Left lobe of liver (tissue), 2 donors: ENCODE measurements around the gene RELN. TPM values are rescaled to one million over a fixed set of nuclear protein-coding genes. Genes with fewer than 3 reads are reported as not detected.
"Not testable (repeated sequence)": the region's sequence is repeated elsewhere in the genome, so short reads cannot be mapped to it uniquely, and the experiment has no call there.

Source experiments
- ATAC-seq: fragments of 200-7000 bp; cut with Tn5 transposase; one replicate; pipeline ENCODE4 v1.9.1; 2020; ENCODE audit warnings: mild to moderate bottlenecking, moderate library complexity
- DNase-seq: peaks from one replicate; pipeline ENCODE4 v3.0.0-alpha.2; 2020; ENCODE audit warnings: low spot score
- total RNA-seq: library from RNA; stranded (reverse); gene quantifications from one replicate; pipeline ENCODE4 v1.2.1, GENCODE V29; 2021
- donor health status: DM: no; HTN: no; CAD: no; lungs with moderate emphysema.
- donor health status: DM: no; HTN: yes; CAD: no.

RELN gene
- total RNA-seq, 1 donor from 2014 or later, result 17.2 TPM

- no peak for DNase-seq
- no peak for ATAC-seq
Measured at GRCh38 chr7:103947026-103947655, 42.3 kb downstream of the RELN start.

DNA sequence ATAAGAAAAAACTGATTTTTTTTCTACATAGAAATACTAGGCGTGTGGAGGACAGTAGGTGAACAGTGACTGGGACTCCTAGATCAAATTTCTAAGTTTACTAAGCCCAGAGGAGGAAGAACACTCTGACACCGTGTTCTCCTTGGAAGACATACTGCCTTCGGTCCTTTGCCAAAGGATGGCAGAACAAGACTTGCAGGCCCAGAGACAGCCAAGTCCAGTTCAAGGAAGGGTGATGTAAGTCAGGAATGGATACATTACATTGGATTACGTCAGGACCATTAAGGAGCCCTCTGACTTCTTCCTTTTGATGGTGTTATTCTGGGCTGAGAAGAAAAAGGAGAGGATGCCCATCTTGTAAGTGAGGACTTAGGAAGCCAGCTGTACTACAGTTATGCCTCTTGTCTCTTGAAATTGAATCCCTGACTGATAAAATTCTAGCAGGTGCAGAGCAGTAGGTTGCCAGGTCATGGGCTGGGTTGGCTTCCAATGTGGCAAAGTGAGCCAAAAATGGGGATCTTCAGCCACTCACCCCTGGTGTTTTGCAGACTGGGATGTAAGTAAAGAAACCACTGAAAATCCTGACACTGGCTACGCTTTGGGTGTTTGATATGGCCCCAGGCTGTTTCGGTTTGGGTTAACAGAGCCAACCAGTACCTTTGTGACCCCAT is 45.1 kb downstream of the RELN start:
- no peak for ATAC-seq
- DNase-seq, result no peak

- DNase-seq (no peak), ATAC-seq (no peak)
Measured at GRCh38 chr7:103941976-103942375, 47.5 kb downstream of the RELN start.

- DNase-seq, result no peak
- no peak for ATAC-seq
Measured at GRCh38 chr7:103940382-103941268, 48.8 kb downstream of the RELN start.

- DNase-seq, result no peak
- ATAC-seq, result no peak
Measured at GRCh38 chr7:103937680-103938079, 51.8 kb downstream of the RELN start.

DNA sequence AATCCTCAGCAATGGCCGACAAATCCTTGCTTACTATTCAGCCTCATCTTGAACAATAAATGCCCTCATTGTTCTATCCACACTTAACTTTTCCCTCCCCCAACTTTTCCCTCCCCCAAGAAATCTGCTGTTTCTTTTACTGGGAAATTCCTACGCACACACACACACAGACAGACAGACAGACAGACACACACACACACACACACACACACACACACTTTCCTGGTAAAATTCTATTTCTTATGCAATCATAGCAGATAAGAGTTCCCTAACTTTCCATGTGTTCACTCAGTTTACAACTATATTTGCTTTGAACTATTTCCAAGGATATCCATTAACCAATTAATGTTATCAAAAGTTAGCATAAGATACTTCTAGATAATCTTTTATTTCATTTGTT is 52.9 kb downstream of the RELN start:
- peak; percentile 53 for ATAC-seq
- no peak for DNase-seq

DNA sequence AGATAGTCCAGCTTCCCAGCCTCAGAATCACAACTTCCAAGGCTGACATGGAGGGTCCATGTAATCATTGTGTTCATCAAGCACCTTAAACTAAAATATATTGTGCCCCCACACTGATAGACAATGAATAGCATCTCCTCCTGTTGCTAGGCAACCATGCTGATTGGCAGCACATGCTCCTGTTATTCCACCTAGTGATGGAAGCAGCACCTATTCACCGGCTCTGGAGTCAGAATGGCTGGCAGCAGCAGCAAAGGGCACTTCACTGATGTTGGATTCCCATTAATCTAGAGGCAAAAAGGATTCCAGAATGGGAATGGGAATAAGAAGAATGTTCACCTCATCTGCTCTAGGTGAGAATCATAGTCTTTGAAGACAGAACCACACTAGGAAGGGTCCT is 55.0 kb downstream of the RELN start:
- ATAC-seq (no peak), DNase-seq (no peak)

DNA sequence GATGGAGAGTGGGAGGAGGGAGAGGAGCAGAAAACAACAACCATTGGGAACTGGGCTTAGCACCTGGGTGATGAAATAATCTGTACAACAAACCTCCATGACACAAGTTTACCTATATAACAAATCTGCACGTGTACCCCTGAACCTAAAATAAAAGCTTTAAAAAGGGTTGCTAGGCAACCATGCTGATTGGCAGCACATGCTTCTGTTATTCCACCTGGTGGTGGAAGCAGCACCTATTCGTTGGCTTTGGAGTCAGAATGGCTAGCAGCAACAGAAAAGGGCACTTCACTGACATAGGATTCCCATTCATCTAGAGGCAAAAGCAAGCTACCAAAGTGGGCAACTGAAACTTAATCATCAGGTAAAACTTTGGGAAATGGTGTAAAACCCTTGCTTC is 57.1 kb downstream of the RELN start:
- DNase-seq (no peak), ATAC-seq (no peak)

DNA sequence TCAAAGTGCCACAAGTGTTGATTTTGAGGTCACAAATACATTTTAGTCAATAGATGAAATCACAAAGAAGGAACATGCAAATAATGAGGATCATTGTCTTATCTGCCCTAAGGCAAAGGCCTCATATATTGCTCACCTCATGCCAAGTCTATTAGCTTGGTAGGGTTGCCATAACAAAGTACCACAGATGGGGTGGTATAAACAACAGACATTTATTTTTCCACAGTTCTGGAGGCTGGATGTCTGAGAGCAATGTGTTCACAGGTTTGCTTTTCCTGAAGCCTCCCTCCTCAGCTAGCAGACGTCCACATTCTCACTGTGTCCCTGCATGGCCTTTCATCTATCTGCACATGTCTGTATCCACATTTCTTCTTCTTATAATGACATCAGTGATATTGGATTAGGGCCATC is 59.6 kb downstream of the RELN start:
- DNase-seq (no peak), ATAC-seq (no peak)

- no peak for DNase-seq
Measured at GRCh38 chr7:103928581-103928980, 60.9 kb downstream of the RELN start.

GRCh38 chr7:103924184-103924583 is 65.3 kb downstream of the RELN start:
- no peak for ATAC-seq
- DNase-seq, result no peak

More at GRCh38 chr7:103928581-103928980, 60.9 kb downstream of the RELN start:
- ATAC-seq, result no peak

GRCh38 chr7:103922407-103922806 is 67.1 kb downstream of the RELN start:
- no peak for ATAC-seq

DNA sequence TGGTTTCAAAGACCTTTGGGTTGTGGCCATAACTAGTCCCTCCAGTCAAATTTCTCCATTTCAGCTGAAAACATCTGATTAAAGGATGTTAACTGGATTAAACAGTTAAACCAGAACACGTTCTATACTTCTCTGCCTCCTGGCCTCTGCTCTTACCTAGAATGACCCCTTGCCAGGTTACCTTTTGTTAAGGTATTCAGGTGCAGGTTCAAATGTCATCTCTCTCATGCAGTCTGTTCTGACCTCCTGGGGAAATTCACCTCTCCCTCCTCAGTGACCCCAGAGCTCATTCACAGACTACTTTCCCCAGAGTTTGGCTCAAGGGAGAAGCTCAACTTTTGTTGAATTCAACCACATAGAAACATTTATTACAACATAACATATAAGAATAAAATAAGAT is 67.8 kb downstream of the RELN start:
- DNase-seq (no peak), ATAC-seq (no peak)

More at GRCh38 chr7:103922407-103922806, 67.1 kb downstream of the RELN start:
- DNase-seq, result no peak

- no peak for DNase-seq
- ATAC-seq, result no peak
Measured at GRCh38 chr7:103919272-103919868, 70.1 kb downstream of the RELN start.

GRCh38 chr7:103918631-103919271 is 70.7 kb downstream of the RELN start:
- ATAC-seq, result no peak
- no peak for DNase-seq

DNA sequence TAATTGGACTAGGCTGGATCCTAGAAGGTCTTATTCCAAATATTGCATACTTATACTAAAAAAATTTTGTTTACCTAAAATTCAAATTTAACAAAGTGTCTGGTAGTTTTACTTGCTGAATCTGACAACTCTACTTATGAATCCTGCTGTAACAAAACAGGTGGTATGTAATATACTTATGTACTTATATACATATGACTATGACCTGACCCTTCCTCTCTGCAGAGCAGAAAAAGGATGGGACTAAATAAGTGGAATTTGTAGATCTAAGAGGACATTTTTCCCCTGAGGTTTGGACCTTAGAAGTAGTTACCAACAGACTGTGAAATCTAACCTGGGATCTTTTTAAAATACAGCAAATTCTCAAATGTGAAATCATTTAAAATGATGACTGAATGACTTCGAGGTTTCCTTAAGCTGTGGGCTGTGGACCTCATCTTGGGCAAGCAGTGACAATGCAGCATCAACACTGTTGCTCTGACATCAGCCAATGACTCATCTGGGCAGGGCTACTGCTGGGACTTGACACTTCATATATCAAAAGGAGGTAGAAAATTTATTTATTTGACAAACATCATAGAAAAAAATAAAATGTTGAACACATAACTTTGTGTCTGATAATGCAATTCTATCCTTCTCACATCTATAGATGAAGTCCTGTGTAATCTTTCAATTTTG is 73.6 kb downstream of the RELN start:
- DNase-seq, result no peak
- no peak for ATAC-seq

GRCh38 chr7:103914147-103914899 is 75.1 kb downstream of the RELN start:
- no peak for DNase-seq
- no peak for ATAC-seq

- DNase-seq (no peak), ATAC-seq (no peak)
Measured at GRCh38 chr7:103912891-103913605, 76.4 kb downstream of the RELN start.

GRCh38 chr7:103911015-103911414 is 78.4 kb downstream of the RELN start:
- DNase-seq, ATAC-seq: not testable (repeated sequence)
